Neural cell (in vitro differentiated cells): Measurements from ENCODE around the gene PRH1. TPM values are rescaled to one million over a fixed set of nuclear protein-coding genes. Genes with fewer than 3 reads are reported as not detected.

Source experiments
- H2AFZ ChIP-seq: fragments of 200-600, 300-800 bp; sonication (generic), shearing (Covaris generic); 2 replicates; pipeline ENCODE4 v1.6.0; 2014; ENCODE audit warnings: low read depth, mild to moderate bottlenecking, antibody characterized with exemption, low read length, moderate library complexity
- H3F3A ChIP-seq: fragments of 200-600 bp; shearing (Covaris generic); 2 replicates; pipeline ENCODE4 v1.6.1; 2016; ENCODE audit warnings: mild to moderate bottlenecking, moderate library complexity, mixed read lengths, antibody characterized with exemption, low read length; ENCODE audit not compliant: insufficient read depth, poor library complexity, severe bottlenecking
- H3K27ac ChIP-seq: fragments of 200-600, 300-800 bp; sonication (generic), shearing (Covaris generic); 2 replicates; pipeline ENCODE4 v1.5.1; 2014; ENCODE audit warnings: mild to moderate bottlenecking, low read length, moderate library complexity
- H3K27me3 ChIP-seq: fragments of 300-800, 200-600 bp; sonication (generic), shearing (Covaris generic); 2 replicates; pipeline ENCODE4 v1.6.0; 2014; ENCODE audit warnings: mild to moderate bottlenecking, low read depth, low read length, moderate library complexity; ENCODE audit not compliant: insufficient read depth
- H3K36me3 ChIP-seq: fragments of 300-800, 200-600 bp; sonication (generic), shearing (Covaris generic); 2 replicates; pipeline ENCODE4 v1.5.1; 2014; ENCODE audit warnings: mild to moderate bottlenecking, antibody characterized with exemption, low read length, moderate library complexity; ENCODE audit not compliant: insufficient read depth
- H3K4me2 ChIP-seq: fragments of 300-800, 200-600 bp; sonication (generic), shearing (Covaris generic); 2 replicates; pipeline ENCODE4 v1.6.0; 2014; ENCODE audit warnings: mild to moderate bottlenecking, low read length
- H3K4me3 ChIP-seq: fragments of 300-800, 200-600 bp; sonication (generic), shearing (Covaris generic); 2 replicates; pipeline ENCODE4 v1.5.1; 2014; ENCODE audit warnings: mild to moderate bottlenecking, low read length, moderate library complexity
- H3K79me2 ChIP-seq: fragments of 200-600 bp; shearing (Covaris generic); replicated peaks from 2 replicates; pipeline ENCODE4 v1.6.0; 2014; ENCODE audit warnings: mild to moderate bottlenecking, low read length, moderate library complexity; ENCODE audit not compliant: insufficient read depth
- H3K9ac ChIP-seq: fragments of 300-800, 200-600 bp; sonication (generic), shearing (Covaris generic); 2 replicates; pipeline ENCODE4 v1.6.1; 2016; ENCODE audit warnings: mild to moderate bottlenecking, low read length, mixed read lengths
- H3K9me2 ChIP-seq: fragments of 200-600 bp; shearing (Covaris generic); 2 replicates; pipeline ENCODE4 v1.6.1; 2016; ENCODE audit warnings: mild to moderate bottlenecking, low read length, mixed read lengths; ENCODE audit not compliant: insufficient read depth
- H3K9me3 ChIP-seq: fragments of 200-600, 300-800 bp; sonication (generic), shearing (Covaris generic); 2 replicates; pipeline ENCODE4 v1.6.1; 2016; ENCODE audit warnings: mild to moderate bottlenecking, mixed run types, low read length, moderate library complexity, mixed read lengths
- H4K20me1 ChIP-seq: fragments of 200-600 bp; shearing (Covaris generic); 2 replicates; pipeline ENCODE4 v1.6.1; 2016; ENCODE audit warnings: mild to moderate bottlenecking, mixed run types; ENCODE audit not compliant: insufficient read depth
- CTCF ChIP-seq: fragments of 450-650 bp; IDR thresholded peaks from 2 replicates; pipeline ENCODE4 v1.5.1; 2014; ENCODE audit warnings: antibody characterized with exemption, mild to moderate bottlenecking, moderate library complexity; ENCODE audit not compliant: poor library complexity, severe bottlenecking
- EP300 ChIP-seq: fragments of 450-650 bp; conservative IDR thresholded peaks from 2 replicates; pipeline ENCODE4 v1.6.1; 2014; ENCODE audit warnings: antibody characterized with exemption, mild to moderate bottlenecking, moderate library complexity; ENCODE audit not compliant: poor library complexity, severe bottlenecking
- EZH2 ChIP-seq: fragments of 200-600, 300-800 bp; shearing (Covaris generic), sonication (generic); IDR thresholded peaks from 2 replicates; pipeline ENCODE4 v1.6.1; 2014; ENCODE audit warnings: antibody characterized with exemption, low read length, borderline replicate concordance, mild to moderate bottlenecking; ENCODE audit not compliant: insufficient read depth, poor library complexity, severe bottlenecking
- MXI1 ChIP-seq: fragments of 450-650 bp; conservative IDR thresholded peaks from 2 replicates; pipeline ENCODE4 v1.6.1; 2014; ENCODE audit warnings: antibody characterized with exemption, mild to moderate bottlenecking; ENCODE audit not compliant: poor library complexity, severe bottlenecking
- POLR2AphosphoS5 ChIP-seq: IDR thresholded peaks from 2 replicates; pipeline ENCODE4 v1.6.1; 2012
- RAD21 ChIP-seq: fragments of 450-650 bp; conservative IDR thresholded peaks from 2 replicates; pipeline ENCODE4 v1.6.1; 2014; ENCODE audit warnings: antibody characterized with exemption, mild to moderate bottlenecking, moderate library complexity
- REST ChIP-seq: IDR thresholded peaks from 2 replicates; pipeline ENCODE4 v1.6.1; 2012; ENCODE audit warnings: borderline replicate concordance
- SMC3 ChIP-seq: fragments of 450-650 bp; conservative IDR thresholded peaks from 2 replicates; pipeline ENCODE4 v1.6.1; 2014; ENCODE audit warnings: antibody characterized with exemption, mild to moderate bottlenecking, moderate library complexity; ENCODE audit not compliant: poor library complexity
- TAF1 ChIP-seq: IDR thresholded peaks from 2 replicates; pipeline ENCODE4 v1.6.1; 2012; ENCODE audit warnings: low read depth
- polyA plus RNA-seq: library from polyadenylated mRNA; depleted of rRNA; stranded (reverse); fragments of >200 nt; gene quantifications from 2 replicates; pipeline ENCODE4 v1.2.3, GENCODE V29; 2014

PRH1 gene
- polyA plus RNA-seq, 1 donor from 2014 or later = 25.7 TPM

- H3F3A ChIP-seq = no peaks in the 10 kb centered on the region
- no peaks in the 10 kb centered on the region for H3K27me3 ChIP-seq
- no peaks in the 10 kb centered on the region for H4K20me1 ChIP-seq
- no peak for TF ChIP-seq REST
- TF ChIP-seq EP300 = no peak
- no peak for TF ChIP-seq EZH2
- no peak for TF ChIP-seq RAD21
- TF ChIP-seq MXI1 = no peak
- TF ChIP-seq TAF1 = no peak
- TF ChIP-seq CTCF = no peak
- TF ChIP-seq SMC3 = no peak
- no peak for TF ChIP-seq POLR2AphosphoS5
- H2AFZ ChIP-seq = no peak overlapping the region
- no peak overlapping the region for H3K4me2 ChIP-seq
- H3K9me2 ChIP-seq = no peaks in the 10 kb centered on the region
- no peaks in the 10 kb centered on the region for H3K79me2 ChIP-seq
- H3K4me3 ChIP-seq = no peak overlapping the region
- H3K9me3 ChIP-seq = no peaks in the 10 kb centered on the region
- no peak overlapping the region for H3K9ac ChIP-seq
- no peaks in the 10 kb centered on the region for H3K36me3 ChIP-seq
- H3K27ac ChIP-seq = no peak overlapping the region
These were observed 20.4 kb downstream of the PRH1 start for GRCh38 chr12:10863512-10864218.

- H3K79me2 ChIP-seq = no peaks in the 10 kb centered on the region
- H3K9me2 ChIP-seq = no peaks in the 10 kb centered on the region
- H3K4me3 ChIP-seq = no peak overlapping the region
- H3K9ac ChIP-seq = no peak overlapping the region
- TF ChIP-seq TAF1 (no peak), EZH2 (no peak), EP300 (no peak), REST (no peak), RAD21 (no peak), MXI1 (no peak), CTCF (no peak), SMC3 (no peak), POLR2AphosphoS5 (no peak)
- no peak overlapping the region for H2AFZ ChIP-seq
- no peaks in the 10 kb centered on the region for H3K27me3 ChIP-seq
- H3F3A ChIP-seq = no peaks in the 10 kb centered on the region
- H3K27ac ChIP-seq = no peak overlapping the region
- H3K36me3 ChIP-seq = no peaks in the 10 kb centered on the region
- no peaks in the 10 kb centered on the region for H4K20me1 ChIP-seq
- no peak overlapping the region for H3K4me2 ChIP-seq
- H3K9me3 ChIP-seq = peaks cover 3% of the 10 kb centered on the region
These were observed 22.7 kb downstream of the PRH1 start for GRCh38 chr12:10861366-10861765.
